Activated B cell treated with CpG ODN at 0.5 μM for 24 hours (primary cell): ENCODE results near the gene COG5. TPM values are rescaled to one million over a fixed set of nuclear protein-coding genes. Genes with fewer than 3 reads are reported as not detected.

ENCODE experiments used
- ATAC-seq: fragments of 200-7000 bp; cut with Tn5 transposase; one replicate; pipeline ENCODE4 v1.10.0; 2021; ENCODE audit warnings: low read depth, mild to moderate bottlenecking, moderate library complexity
- CTCF ChIA-PET: fragments of 350-600 bp; sonication (Branson Sonifier 250); formaldehyde crosslinking; loops from one replicate; lab custom pipeline; 2021; ENCODE audit warnings: antibody characterized with exemption; lab: Charles Lee
- POLR2A ChIA-PET: fragments of 350-600 bp; sonication (Branson Sonifier 250); formaldehyde crosslinking; loops from one replicate; lab custom pipeline; 2021; ENCODE audit warnings: antibody characterized with exemption; lab: Charles Lee
- DNase-seq: peaks from one replicate; pipeline ENCODE4 v3.0.0; 2022
- H3K27ac Mint-ChIP-seq: one replicate; pipeline ENCODE4 v1.8.0; 2020; ENCODE audit warnings: mixed read lengths
- H3K27me3 Mint-ChIP-seq: one replicate; pipeline ENCODE4 v1.8.0; 2021; ENCODE audit warnings: mixed read lengths
- H3K36me3 Mint-ChIP-seq: one replicate; pipeline ENCODE4 v1.8.0; 2021; ENCODE audit warnings: low read depth, mixed read lengths
- H3K4me1 Mint-ChIP-seq: one replicate; pipeline ENCODE4 v1.8.0; 2021; ENCODE audit warnings: mixed read lengths
- H3K4me3 Mint-ChIP-seq: one replicate; pipeline ENCODE4 v1.8.0; 2020; ENCODE audit warnings: mild to moderate bottlenecking, mixed read lengths
- H3K9me3 Mint-ChIP-seq: one replicate; pipeline ENCODE4 v1.8.0; 2020; ENCODE audit warnings: mixed read lengths
- intact Hi-C: fragments of 100-400 bp; cut with micrococcal nuclease; formaldehyde crosslinking; loops from one replicate; pipeline ENCODE4 v1.15.1; 2024
- total RNA-seq: library from RNA; stranded (reverse); gene quantifications from 2 replicates; pipeline ENCODE4 v1.2.3, GENCODE V29; 2022
- TF ChIP-seq, protein P1 (sequence below): fragments of 200-600 bp; IDR thresholded peaks from one replicate; pipeline ENCODE4 v1.8.0; 2022; ENCODE audit warnings: antibody characterized with exemption, mild to moderate bottlenecking

Gene COG5
- total RNA-seq, 1 donor from 2014 or later, result 47.0 TPM

DNA sequence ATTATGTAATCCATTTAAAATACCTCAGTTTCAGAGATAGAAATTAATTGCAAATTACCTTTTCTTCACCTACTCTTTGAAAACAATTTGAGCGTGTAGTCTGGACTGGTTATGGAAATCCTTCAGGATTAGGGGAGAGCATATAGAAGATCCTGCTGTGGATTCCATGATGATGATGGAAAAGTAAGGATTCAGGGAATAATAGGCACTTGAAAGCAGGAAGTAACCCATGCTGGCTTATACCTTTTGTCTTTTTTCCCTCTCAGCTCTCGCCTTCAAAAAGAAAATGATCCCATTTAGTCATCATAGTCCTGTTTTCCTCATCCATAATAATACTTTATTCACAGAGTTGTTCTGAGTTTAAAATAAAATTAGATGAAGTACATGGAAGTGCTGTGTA, 390.5 kb downstream of the COG5 start:
- DNase-seq (no peak), ATAC-seq (no peak)
- ChIA-PET CTCF (no interaction called here), POLR2A (interaction anchor here (1.3 kb wide), 1 partner anchor 570 kb away, joined by 4 read pairs; no protein-coding TSS in a partner anchor)
- peak overlapping the region; percentile 71 for H3K27ac Mint-ChIP-seq
- TF ChIP-seq, protein P1, sequence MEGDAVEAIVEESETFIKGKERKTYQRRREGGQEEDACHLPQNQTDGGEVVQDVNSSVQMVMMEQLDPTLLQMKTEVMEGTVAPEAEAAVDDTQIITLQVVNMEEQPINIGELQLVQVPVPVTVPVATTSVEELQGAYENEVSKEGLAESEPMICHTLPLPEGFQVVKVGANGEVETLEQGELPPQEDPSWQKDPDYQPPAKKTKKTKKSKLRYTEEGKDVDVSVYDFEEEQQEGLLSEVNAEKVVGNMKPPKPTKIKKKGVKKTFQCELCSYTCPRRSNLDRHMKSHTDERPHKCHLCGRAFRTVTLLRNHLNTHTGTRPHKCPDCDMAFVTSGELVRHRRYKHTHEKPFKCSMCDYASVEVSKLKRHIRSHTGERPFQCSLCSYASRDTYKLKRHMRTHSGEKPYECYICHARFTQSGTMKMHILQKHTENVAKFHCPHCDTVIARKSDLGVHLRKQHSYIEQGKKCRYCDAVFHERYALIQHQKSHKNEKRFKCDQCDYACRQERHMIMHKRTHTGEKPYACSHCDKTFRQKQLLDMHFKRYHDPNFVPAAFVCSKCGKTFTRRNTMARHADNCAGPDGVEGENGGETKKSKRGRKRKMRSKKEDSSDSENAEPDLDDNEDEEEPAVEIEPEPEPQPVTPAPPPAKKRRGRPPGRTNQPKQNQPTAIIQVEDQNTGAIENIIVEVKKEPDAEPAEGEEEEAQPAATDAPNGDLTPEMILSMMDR, result no peak
- no peaks in the 10 kb centered on the region for H3K9me3 Mint-ChIP-seq
- no peak overlapping the region for H3K4me3 Mint-ChIP-seq
- no peaks in the 10 kb centered on the region for H3K27me3 Mint-ChIP-seq
- H3K36me3 Mint-ChIP-seq, result peaks cover 33% of the 10 kb centered on the region
- peaks cover 69% of the 10 kb centered on the region for H3K4me1 Mint-ChIP-seq
- intact Hi-C loops, result loop anchor here (10.0 kb wide), 1 partner anchor 1332 kb away; no protein-coding TSS in a partner anchor

DNA sequence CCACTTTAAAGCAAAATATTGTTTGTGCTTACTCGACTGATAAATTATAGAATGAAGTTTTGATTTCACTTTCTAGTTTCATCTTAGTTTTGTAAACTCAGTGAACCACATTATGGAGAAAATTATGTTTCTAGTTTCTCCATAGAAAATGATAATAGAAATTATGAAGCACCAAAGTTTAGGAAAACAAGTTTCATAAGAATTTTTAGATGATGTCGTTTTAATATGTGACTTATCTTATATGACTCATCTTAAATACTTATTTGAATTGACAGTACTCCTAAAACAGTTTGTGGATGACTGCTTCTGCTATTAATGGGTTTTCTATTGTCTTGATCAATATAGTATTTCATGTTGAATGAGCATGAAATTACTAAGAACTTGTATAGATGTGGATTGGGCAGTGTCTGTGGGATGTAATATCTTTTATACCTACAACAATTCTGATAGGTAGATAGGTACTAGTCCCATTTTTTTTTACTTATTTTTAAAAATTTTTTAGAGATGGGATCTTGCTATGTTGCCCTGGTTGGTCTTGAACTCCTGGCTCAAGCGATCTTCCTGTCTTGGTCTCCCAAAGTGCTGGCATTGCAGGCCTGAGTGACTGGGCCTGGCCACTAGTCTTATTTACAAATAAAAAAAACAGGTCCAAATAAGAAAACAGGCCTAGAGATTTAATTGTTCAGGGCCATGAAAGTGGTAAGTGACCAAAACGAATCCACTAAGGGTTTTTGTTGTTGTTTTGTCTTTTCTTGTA, 391.3 kb downstream of the COG5 start:
- Mint-ChIP-seq H3K27ac (peak overlapping the region; percentile 70), H3K36me3 (peaks cover 35% of the 10 kb centered on the region), H3K4me3 (no peak overlapping the region), H3K27me3 (no peaks in the 10 kb centered on the region), H3K9me3 (no peaks in the 10 kb centered on the region), H3K4me1 (peaks cover 74% of the 10 kb centered on the region)
- DNase-seq (no peak), ATAC-seq (no peak)
- POLR2A ChIA-PET, result interaction anchor here (0.7 kb wide), 3 partner anchors 260 to 1648 kb away, joined by 4 to 7 read pairs (median 5); no protein-coding TSS in a partner anchor
- intact Hi-C loops, result loop anchor here (10.0 kb wide), 1 partner anchor 1332 kb away; no protein-coding TSS in a partner anchor
- CTCF ChIA-PET, result no interaction called here
- TF ChIP-seq, protein P1, result no peak

DNA sequence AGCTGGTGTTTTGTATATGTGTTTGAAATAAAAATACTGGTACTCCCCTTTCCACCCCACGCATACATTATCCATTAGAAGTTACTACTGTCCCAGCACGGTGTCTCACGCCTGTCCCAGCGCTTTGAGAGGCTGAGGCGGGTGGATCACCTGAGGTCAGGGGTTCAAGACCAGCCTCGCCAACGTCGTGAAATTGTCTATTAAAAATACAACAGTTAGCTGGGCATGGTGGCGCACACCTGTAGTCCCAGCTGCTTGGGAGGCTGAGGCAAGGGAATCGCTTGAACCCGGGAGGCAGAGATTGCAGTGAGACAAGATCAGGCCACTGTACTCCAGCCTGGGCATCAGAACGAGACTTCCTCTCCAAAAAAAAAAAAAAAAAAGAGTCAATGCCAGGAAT, 392.2 kb downstream of the COG5 start:
- H3K27ac Mint-ChIP-seq, result peak overlapping the region; percentile 30
- no peaks in the 10 kb centered on the region for H3K9me3 Mint-ChIP-seq
- POLR2A ChIA-PET, result interaction anchor here (0.7 kb wide), 3 partner anchors 259 to 1647 kb away, joined by 4 to 7 read pairs (median 5); no protein-coding TSS in a partner anchor
- peaks cover 68% of the 10 kb centered on the region for H3K4me1 Mint-ChIP-seq
- peaks cover 30% of the 10 kb centered on the region for H3K36me3 Mint-ChIP-seq
- no peaks in the 10 kb centered on the region for H3K27me3 Mint-ChIP-seq
- ATAC-seq, result no peak
- intact Hi-C loops, result loop anchor here (10.0 kb wide), 1 partner anchor 1333 kb away; no protein-coding TSS in a partner anchor
- H3K4me3 Mint-ChIP-seq, result peak overlapping the region; percentile 24
- TF ChIP-seq, protein P1, result no peak
- CTCF ChIA-PET, result no interaction called here
- no peak for DNase-seq

- no peak for DNase-seq
- TF ChIP-seq, protein P1, result no peak
- intact Hi-C loops, result loop anchor here (1.0 to 10.0 kb wide), 2 partner anchors 10 to 1335 kb away; no protein-coding TSS in a partner anchor
- no peak for ATAC-seq
- no peaks in the 10 kb centered on the region for H3K9me3 Mint-ChIP-seq
- CTCF ChIA-PET, result interaction anchor here (0.8 to 5.8 kb wide), 2 partner anchors 23 to 510 kb away, joined by 3 to 34 read pairs; no protein-coding TSS in a partner anchor
- H3K27ac Mint-ChIP-seq, result peak overlapping the region; percentile 99
- H3K36me3 Mint-ChIP-seq, result peaks cover 26% of the 10 kb centered on the region
- peaks cover 63% of the 10 kb centered on the region for H3K4me1 Mint-ChIP-seq
- H3K4me3 Mint-ChIP-seq, result peak overlapping the region; percentile 99
- peaks cover 2% of the 10 kb centered on the region for H3K27me3 Mint-ChIP-seq
- POLR2A ChIA-PET, result interaction anchor here (0.6 to 4.3 kb wide), 13 partner anchors 7 to 1639 kb away, joined by 3 to 52 read pairs (median 14); partner anchors contain the start of genes CBLL1, NAMPT and PIK3CG
These were observed 393.4 kb downstream of the COG5 start for GRCh38 chr7:107170051-107170915.
